Measurements from ENCODE around the gene PSD4. TPM values are rescaled to one million over a fixed set of nuclear protein-coding genes. Genes with fewer than 3 reads are reported as not detected.

The PSD4 gene
- polyA plus RNA-seq, 2 donors, result 18.1 to 32.6 TPM

- Histone ChIP-seq H3K9me3 (ENCODE audit: control insufficient read depth in 2 of 2, insufficient read depth in 1 of 2, low read depth in 1 of 2, low read length in 1 of 2) (peaks cover 0 to 2% of the 10 kb centered on the region in 2 donors), H3K27me3 (ENCODE audit: control insufficient read depth in 1 of 2, insufficient read depth in 2 of 2, low read length in 2 of 2) (no peaks in the 10 kb centered on the region), H3K4me1 (ENCODE audit: control insufficient read depth in 2 of 2, insufficient read depth in 2 of 2, low read length in 1 of 2) (no peaks in the 10 kb centered on the region), H3K36me3 (ENCODE audit: control insufficient read depth in 2 of 2, insufficient read depth in 2 of 2, low read length in 1 of 2) (no peaks in the 10 kb centered on the region), H3K27ac (ENCODE audit: low read depth in 2 of 2, low read length in 1 of 2) (no peak overlapping the region), H3K4me3 (ENCODE audit: low read depth in 1 of 2, low read length in 2 of 2) (no peak overlapping the region)
- WGBS, 2 donors, result 91 to 93% methylated on average over 6 of the region's 6 CpGs
These were observed 84.8 kb downstream of the PSD4 start for GRCh38 chr2:113258471-113259147.

Other genes starting within 250 kb of the PSD4 start
- 10 to 100 TPM in 1 of 2 donors, 1 to 10 TPM in 1; 6.2 to 54.5 TPM for gene IL36G, start 196.0 kb upstream of the PSD4 start, polyA plus RNA-seq
- gene IL36A, start 168.5 kb upstream of the PSD4 start, polyA plus RNA-seq, result 100 to 1,000 TPM; 243 to 394 TPM
- 1 to 10 TPM; 1.5 to 8.8 TPM for gene IL36B, start 121.1 kb upstream of the PSD4 start, polyA plus RNA-seq
- 10 to 100 TPM; 25.9 to 38.4 TPM for gene IL36RN, start 114.8 kb upstream of the PSD4 start, polyA plus RNA-seq
- under 1 TPM; 0.18 to 0.51 TPM for gene IL1F10, start 106.0 kb upstream of the PSD4 start, polyA plus RNA-seq
- 1,000 to 10,000 TPM; 1,363 to 2,112 TPM for gene IL1RN, start 46.4 kb upstream of the PSD4 start, polyA plus RNA-seq
- gene PAX8, start 105.0 kb downstream of the PSD4 start, polyA plus RNA-seq, result 1 to 10 TPM in 1 of 2 donors, under 1 TPM in 1; 0.28 to 4.0 TPM